ENCODE measurements around the gene YAP1. TPM values are rescaled to one million over a fixed set of nuclear protein-coding genes. Genes with fewer than 3 reads are reported as not detected.

YAP1 gene
- total and polyA plus RNA-seq, 2 donors (not counting 1 experiment from before 2014, with no cell fraction given), result 116 to 169 TPM

- H3K79me2 ChIP-seq (ENCODE audit: control insufficient read depth, insufficient read depth, low read length), result peaks cover 9% of the 10 kb centered on the region
- no peak overlapping the region for H3K4me2 ChIP-seq (ENCODE audit: extremely low read depth, insufficient read depth, low read length)
- peaks cover 5% of the 10 kb centered on the region for H3K36me3 ChIP-seq (ENCODE audit: control insufficient read depth, insufficient read depth, low read length)
- TF ChIP-seq CTCF (conservative IDR thresholded peaks at IDR 0.05 in 1 of 2, IDR thresholded peaks at IDR 0.05 in 1 of 2; ENCODE audit: low read depth in 1 of 2, low read length in 2 of 2) (no peak), EZH2 (IDR thresholded peaks at IDR 0.05; ENCODE audit: low read length, missing control alignments) (no peak)
- H4K20me1 ChIP-seq (ENCODE audit: control insufficient read depth, extremely low read depth, insufficient read depth, low read length), result no peaks in the 10 kb centered on the region
- no peak overlapping the region for H3K27ac ChIP-seq (ENCODE audit: insufficient read depth, low read length)
- H3K9ac ChIP-seq (ENCODE audit: insufficient read depth, low read length), result no peak overlapping the region
- H3K9me3 ChIP-seq (ENCODE audit: control insufficient read depth, insufficient read depth, low read depth, low read length), result no peaks in the 10 kb centered on the region
- no peak overlapping the region for H2AFZ ChIP-seq (ENCODE audit: low read length)
- H3K27me3 ChIP-seq (ENCODE audit: control insufficient read depth, insufficient read depth, low read length), result no peaks in the 10 kb centered on the region
- H3K4me3 ChIP-seq (replicated peaks in 1 of 4; ENCODE audit: control extremely low read depth in 1 of 4, insufficient read depth in 1 of 4, low read depth in 3 of 4, low read length in 4 of 4), result no peak overlapping the region
- peaks cover 7% of the 10 kb centered on the region for H3K4me1 ChIP-seq (ENCODE audit: control insufficient read depth, extremely low read depth, insufficient read depth, low read length)
- DNase-seq (ENCODE audit: low read depth in 2 of 2), result no peak
Measured at GRCh38 chr11:102216433-102217075, 106.3 kb downstream of the YAP1 start.

- Histone ChIP-seq H3K9ac (ENCODE audit: insufficient read depth, low read length) (no peak overlapping the region), H3K4me1 (ENCODE audit: control insufficient read depth, extremely low read depth, insufficient read depth, low read length) (peaks cover 15% of the 10 kb centered on the region), H3K27ac (ENCODE audit: insufficient read depth, low read length) (peak overlapping the region; percentile 19), H3K79me2 (ENCODE audit: control insufficient read depth, insufficient read depth, low read length) (peaks cover 14% of the 10 kb centered on the region), H3K4me2 (ENCODE audit: extremely low read depth, insufficient read depth, low read length) (no peak overlapping the region), H3K4me3 (replicated peaks in 1 of 4; ENCODE audit: control extremely low read depth in 1 of 4, insufficient read depth in 1 of 4, low read depth in 3 of 4, low read length in 4 of 4) (no peak overlapping the region), H3K9me3 (ENCODE audit: control insufficient read depth, insufficient read depth, low read depth, low read length) (no peaks in the 10 kb centered on the region), H2AFZ (ENCODE audit: low read length) (no peak overlapping the region), H4K20me1 (ENCODE audit: control insufficient read depth, extremely low read depth, insufficient read depth, low read length) (no peaks in the 10 kb centered on the region), H3K27me3 (ENCODE audit: control insufficient read depth, insufficient read depth, low read length) (no peaks in the 10 kb centered on the region), H3K36me3 (ENCODE audit: control insufficient read depth, insufficient read depth, low read length) (peaks cover 11% of the 10 kb centered on the region)
- no peak for TF ChIP-seq EZH2 (IDR thresholded peaks at IDR 0.05; ENCODE audit: low read length, missing control alignments)
- TF ChIP-seq CTCF (conservative IDR thresholded peaks at IDR 0.05 in 1 of 2, IDR thresholded peaks at IDR 0.05 in 1 of 2; ENCODE audit: low read depth in 1 of 2, low read length in 2 of 2), result no peak
- peak; percentile 66 to 86 for DNase-seq (ENCODE audit: low read depth in 2 of 2)
Measured at GRCh38 chr11:102220728-102221467, 110.7 kb downstream of the YAP1 start.

DNA sequence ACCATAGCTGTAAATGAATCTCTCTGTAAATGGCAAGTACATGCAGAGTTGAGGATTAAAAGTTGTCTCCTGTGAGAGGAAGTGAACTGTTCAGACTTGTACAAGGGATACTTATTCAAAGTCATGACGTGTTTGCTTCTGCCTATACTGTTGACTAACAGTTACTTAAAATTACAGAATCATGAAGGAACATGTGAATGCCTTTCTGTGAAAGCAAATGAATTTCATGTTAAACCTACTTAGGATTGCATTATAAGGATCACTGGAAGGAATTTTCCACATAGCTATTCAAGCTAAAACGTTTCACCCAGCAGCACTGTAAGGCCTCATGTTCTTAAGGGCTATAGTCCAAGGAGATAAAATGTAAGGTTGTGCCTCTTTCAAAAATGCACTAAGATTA is 113.6 kb downstream of the YAP1 start:
- H3K9ac ChIP-seq (ENCODE audit: insufficient read depth, low read length), result no peak overlapping the region
- H3K4me1 ChIP-seq (ENCODE audit: control insufficient read depth, extremely low read depth, insufficient read depth, low read length), result peaks cover 25% of the 10 kb centered on the region
- H3K4me2 ChIP-seq (ENCODE audit: extremely low read depth, insufficient read depth, low read length), result no peak overlapping the region
- no peaks in the 10 kb centered on the region for H4K20me1 ChIP-seq (ENCODE audit: control insufficient read depth, extremely low read depth, insufficient read depth, low read length)
- TF ChIP-seq CTCF (conservative IDR thresholded peaks at IDR 0.05 in 1 of 2, IDR thresholded peaks at IDR 0.05 in 1 of 2; ENCODE audit: low read depth in 1 of 2, low read length in 2 of 2), result no peak
- no peak for TF ChIP-seq EZH2 (IDR thresholded peaks at IDR 0.05; ENCODE audit: low read length, missing control alignments)
- peaks cover 14% of the 10 kb centered on the region for H3K36me3 ChIP-seq (ENCODE audit: control insufficient read depth, insufficient read depth, low read length)
- no peaks in the 10 kb centered on the region for H3K9me3 ChIP-seq (ENCODE audit: control insufficient read depth, insufficient read depth, low read depth, low read length)
- H2AFZ ChIP-seq (ENCODE audit: low read length), result no peak overlapping the region
- DNase-seq (ENCODE audit: low read depth in 2 of 2), result peak; percentile 17 to 59
- H3K27me3 ChIP-seq (ENCODE audit: control insufficient read depth, insufficient read depth, low read length), result no peaks in the 10 kb centered on the region
- H3K4me3 ChIP-seq (replicated peaks in 1 of 4; ENCODE audit: control extremely low read depth in 1 of 4, insufficient read depth in 1 of 4, low read depth in 3 of 4, low read length in 4 of 4), result no peak overlapping the region
- H3K27ac ChIP-seq (ENCODE audit: insufficient read depth, low read length), result no peak overlapping the region
- peaks cover 16% of the 10 kb centered on the region for H3K79me2 ChIP-seq (ENCODE audit: control insufficient read depth, insufficient read depth, low read length)
